ENCODE data around the gene BBC3. TPM values are rescaled to one million over a fixed set of nuclear protein-coding genes. Genes with fewer than 3 reads are reported as not detected.

The BBC3 gene
- total RNA-seq, 1 donor from 2014 or later, result 12.6 TPM

DNA sequence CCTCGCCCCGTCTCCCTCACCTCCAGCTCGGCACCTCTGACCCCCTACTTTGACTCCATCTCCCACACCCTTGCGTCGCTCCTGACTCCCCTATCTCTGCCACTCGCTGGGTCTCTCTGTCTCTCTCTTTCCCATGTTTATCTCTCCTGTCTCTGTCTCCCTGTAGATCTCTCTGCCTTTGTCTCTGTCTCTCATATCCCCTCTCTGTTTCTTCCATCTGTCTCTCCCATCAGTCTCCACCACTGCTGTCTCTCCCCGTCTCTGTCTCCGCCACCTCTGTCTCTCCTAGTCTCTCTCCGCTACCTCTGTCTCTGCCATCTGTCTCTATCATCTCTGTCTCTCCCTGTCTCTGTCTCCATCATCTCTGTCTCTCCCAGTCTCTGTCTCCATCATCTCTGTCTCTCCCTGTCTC is 12.4 kb upstream of the BBC3 start:
- DNase-seq (ENCODE audit: low read depth), result no peak
- FAIRE-seq, result no peak
- no peaks in the 10 kb centered on the region for H3K36me3 ChIP-seq (ENCODE audit: control insufficient read depth, insufficient read depth, low read length)
- TF ChIP-seq, protein P1, sequence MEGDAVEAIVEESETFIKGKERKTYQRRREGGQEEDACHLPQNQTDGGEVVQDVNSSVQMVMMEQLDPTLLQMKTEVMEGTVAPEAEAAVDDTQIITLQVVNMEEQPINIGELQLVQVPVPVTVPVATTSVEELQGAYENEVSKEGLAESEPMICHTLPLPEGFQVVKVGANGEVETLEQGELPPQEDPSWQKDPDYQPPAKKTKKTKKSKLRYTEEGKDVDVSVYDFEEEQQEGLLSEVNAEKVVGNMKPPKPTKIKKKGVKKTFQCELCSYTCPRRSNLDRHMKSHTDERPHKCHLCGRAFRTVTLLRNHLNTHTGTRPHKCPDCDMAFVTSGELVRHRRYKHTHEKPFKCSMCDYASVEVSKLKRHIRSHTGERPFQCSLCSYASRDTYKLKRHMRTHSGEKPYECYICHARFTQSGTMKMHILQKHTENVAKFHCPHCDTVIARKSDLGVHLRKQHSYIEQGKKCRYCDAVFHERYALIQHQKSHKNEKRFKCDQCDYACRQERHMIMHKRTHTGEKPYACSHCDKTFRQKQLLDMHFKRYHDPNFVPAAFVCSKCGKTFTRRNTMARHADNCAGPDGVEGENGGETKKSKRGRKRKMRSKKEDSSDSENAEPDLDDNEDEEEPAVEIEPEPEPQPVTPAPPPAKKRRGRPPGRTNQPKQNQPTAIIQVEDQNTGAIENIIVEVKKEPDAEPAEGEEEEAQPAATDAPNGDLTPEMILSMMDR (IDR thresholded peaks at IDR 0.05; ENCODE audit: insufficient read depth, low read length, severe bottlenecking), result no peak
- peak overlapping the region; percentile 50 for H3K4me3 ChIP-seq (ENCODE audit: low read depth, low read length)
- H3K27me3 ChIP-seq (ENCODE audit: control insufficient read depth, insufficient read depth, low read length), result no peaks in the 10 kb centered on the region

DNA sequence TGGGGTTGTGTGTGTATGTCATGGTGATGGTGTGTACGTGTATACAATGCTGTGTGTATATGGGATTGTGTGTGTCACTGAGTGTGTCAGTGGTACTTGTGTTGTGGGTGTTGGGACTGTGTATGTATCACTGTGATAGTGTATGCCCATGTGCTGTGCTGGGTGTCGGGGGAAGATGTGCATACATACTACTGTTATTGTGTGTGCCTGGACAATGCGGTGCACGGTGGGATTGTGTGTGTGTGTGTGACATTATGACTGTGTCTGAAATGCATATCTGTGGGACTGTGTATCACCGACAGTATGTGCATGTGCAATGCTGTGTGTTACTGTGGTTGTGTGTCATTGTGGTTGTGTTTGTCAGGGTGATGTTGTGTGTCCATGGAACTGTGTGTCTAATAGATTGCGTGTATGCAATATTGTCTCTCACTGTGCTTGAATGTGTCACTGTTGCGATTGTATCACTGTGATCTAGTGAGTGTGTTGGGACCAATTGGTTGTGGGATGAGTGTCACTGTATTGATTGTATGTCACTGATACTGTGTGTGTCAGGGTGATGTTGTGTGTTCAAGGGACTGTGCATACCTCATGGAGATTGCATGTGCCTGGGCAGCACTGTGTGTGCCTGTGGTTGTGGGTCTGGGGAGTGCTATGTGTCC is 11.0 kb upstream of the BBC3 start:
- DNase-seq (ENCODE audit: low read depth), result no peak

DNA sequence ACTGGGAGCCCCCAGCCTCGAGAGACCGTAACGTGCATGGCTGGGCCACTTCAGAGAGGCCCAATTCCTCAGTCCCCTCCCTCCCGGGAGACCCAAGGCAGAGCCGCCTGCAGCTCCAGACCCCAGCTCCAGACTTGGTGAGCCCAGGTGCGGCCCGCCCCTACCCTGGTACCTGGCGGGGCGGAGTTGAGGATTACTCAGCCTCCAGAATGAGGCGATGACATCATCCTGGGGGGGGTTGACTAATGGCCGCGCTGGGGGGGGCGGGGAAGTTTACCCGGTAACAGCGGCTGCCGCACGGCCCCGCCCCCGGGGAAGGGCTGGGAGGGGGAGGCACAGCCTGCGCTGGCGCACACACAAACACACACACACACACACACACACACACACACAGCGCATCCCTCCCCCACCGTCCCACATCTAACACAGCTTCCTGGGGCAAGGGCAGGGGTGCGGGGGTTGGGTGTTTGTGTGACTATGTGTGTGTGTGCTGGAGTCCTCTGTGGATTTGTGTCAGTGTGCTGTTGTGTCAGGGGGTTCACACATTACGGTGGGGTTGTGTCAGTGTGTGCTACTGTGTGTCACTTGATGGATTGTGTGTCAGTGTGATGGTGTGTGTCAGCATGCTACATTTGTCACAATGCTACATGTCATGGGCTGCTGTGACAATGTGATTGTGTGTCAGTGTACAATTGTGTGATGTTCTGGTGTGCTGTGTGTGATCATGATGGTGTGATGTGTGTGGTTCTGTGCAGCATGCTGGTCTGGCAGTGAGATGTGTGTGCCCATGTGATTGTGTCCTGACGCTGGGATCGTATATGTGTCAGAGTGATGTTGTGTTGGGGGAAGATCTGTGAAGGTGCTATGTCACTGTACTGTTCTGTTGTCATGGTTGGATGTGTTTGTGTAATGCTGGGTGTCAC is 10.3 kb upstream of the BBC3 start:
- TF ChIP-seq, protein P1 (IDR thresholded peaks at IDR 0.05; ENCODE audit: insufficient read depth, low read length, severe bottlenecking), result no peak
- DNase-seq (ENCODE audit: low read depth) (peak; percentile 75), FAIRE-seq (peak; percentile 7)
- no peak overlapping the region for H3K4me3 ChIP-seq (ENCODE audit: low read depth, low read length)
- H3K27me3 ChIP-seq (ENCODE audit: control insufficient read depth, insufficient read depth, low read length), result no peaks in the 10 kb centered on the region
- H3K36me3 ChIP-seq (ENCODE audit: control insufficient read depth, insufficient read depth, low read length), result no peaks in the 10 kb centered on the region

More for the DNA sequence above, 11.0 kb upstream of the BBC3 start:
- no peaks in the 10 kb centered on the region for H3K27me3 ChIP-seq (ENCODE audit: control insufficient read depth, insufficient read depth, low read length)
- no peak overlapping the region for H3K4me3 ChIP-seq (ENCODE audit: low read depth, low read length)
- TF ChIP-seq, protein P1 (IDR thresholded peaks at IDR 0.05; ENCODE audit: insufficient read depth, low read length, severe bottlenecking), result no peak
- no peaks in the 10 kb centered on the region for H3K36me3 ChIP-seq (ENCODE audit: control insufficient read depth, insufficient read depth, low read length)
- no peak for FAIRE-seq

DNA sequence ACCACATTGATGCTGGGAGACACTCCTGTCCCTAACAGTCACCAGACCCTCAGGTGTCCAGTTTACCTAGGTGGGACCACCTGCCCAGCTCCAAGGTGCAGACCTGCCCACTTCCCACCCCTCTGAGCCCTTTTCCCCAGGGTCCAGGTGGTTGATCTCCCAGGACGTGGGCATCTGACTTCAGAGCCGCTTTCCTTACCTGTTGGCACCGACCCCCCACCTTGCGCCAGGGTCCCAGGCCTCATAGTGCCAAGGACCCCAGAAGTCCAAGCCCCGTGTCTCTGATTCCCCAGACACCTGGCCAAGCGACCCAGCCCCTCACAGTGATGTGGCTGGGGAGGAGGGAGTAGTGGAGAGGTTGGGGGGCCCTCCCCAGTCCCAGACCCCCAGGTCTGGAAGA is 9.6 kb upstream of the BBC3 start:
- no peak for FAIRE-seq

DNA sequence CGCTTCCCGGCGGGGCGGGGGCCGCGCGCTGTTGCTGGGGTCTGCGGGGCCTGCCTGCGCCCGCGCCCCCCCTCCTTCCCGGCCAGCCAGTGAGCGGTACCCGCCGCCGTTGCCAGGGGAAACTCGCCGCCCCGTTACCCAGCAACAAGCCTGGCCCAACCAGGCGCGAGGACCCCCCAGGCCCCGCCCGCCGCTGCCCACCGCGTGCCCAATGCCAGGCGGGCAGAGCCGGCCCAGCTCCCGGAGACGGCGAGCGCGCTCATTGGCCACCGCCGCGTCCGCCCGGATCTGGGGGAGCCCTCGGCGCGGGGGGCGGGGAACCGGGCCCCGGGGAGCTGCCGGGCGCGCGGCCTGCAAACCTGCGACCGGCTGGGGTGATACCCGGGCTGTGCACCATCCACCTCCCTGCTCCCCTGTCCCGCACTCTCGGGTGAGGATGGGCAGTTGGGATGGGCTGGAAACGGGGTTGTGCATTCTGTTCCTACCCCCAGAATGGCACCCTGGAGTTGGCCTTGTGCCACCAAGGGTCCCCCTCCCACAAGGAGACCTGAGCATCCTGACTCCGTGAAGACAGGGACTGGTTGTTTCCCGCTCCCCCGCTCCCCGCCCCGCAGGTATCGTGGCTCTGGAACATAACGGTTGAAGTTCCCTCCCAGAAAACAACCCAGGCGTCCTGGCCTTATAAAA is 8.8 kb upstream of the BBC3 start:
- no peaks in the 10 kb centered on the region for H3K27me3 ChIP-seq (ENCODE audit: control insufficient read depth, insufficient read depth, low read length)
- H3K4me3 ChIP-seq (ENCODE audit: low read depth, low read length), result peak overlapping the region; percentile 4
- no peak for FAIRE-seq
- TF ChIP-seq, protein P1 (IDR thresholded peaks at IDR 0.05; ENCODE audit: insufficient read depth, low read length, severe bottlenecking), result no peak
- no peaks in the 10 kb centered on the region for H3K36me3 ChIP-seq (ENCODE audit: control insufficient read depth, insufficient read depth, low read length)
- no peak for DNase-seq (ENCODE audit: low read depth)

More for the DNA sequence above, 9.6 kb upstream of the BBC3 start:
- no peak for DNase-seq (ENCODE audit: low read depth)
- Histone ChIP-seq H3K4me3 (ENCODE audit: low read depth, low read length) (no peak overlapping the region), H3K27me3 (ENCODE audit: control insufficient read depth, insufficient read depth, low read length) (no peaks in the 10 kb centered on the region), H3K36me3 (ENCODE audit: control insufficient read depth, insufficient read depth, low read length) (no peaks in the 10 kb centered on the region)
- TF ChIP-seq, protein P1 (IDR thresholded peaks at IDR 0.05; ENCODE audit: insufficient read depth, low read length, severe bottlenecking), result no peak
